Progenitor cell of endocrine pancreas (in vitro differentiated cells): ENCODE measurements around the gene WDR19. TPM values are rescaled to one million over a fixed set of nuclear protein-coding genes. Genes with fewer than 3 reads are reported as not detected.
A peak's percentile ranks its signal among the peaks of the same experiment; 100 is the strongest.

Experiments used
- DNase-seq: peaks from one replicate; pipeline ENCODE4 v3.0.0; 2021; ENCODE audit warnings: low spot score; ENCODE audit not compliant: unreplicated experiment
- H3K27ac Mint-ChIP-seq: 2 replicates; pipeline ENCODE4 v1.8.0; 2021; ENCODE audit warnings: mild to moderate bottlenecking, moderate library complexity, mixed read lengths
- H3K27me3 Mint-ChIP-seq: 2 replicates; pipeline ENCODE4 v1.8.0; 2021; ENCODE audit warnings: mixed read lengths
- H3K36me3 Mint-ChIP-seq: 2 replicates; pipeline ENCODE4 v1.8.0; 2022; ENCODE audit warnings: mixed read lengths; ENCODE audit not compliant: insufficient read depth
- H3K4me1 Mint-ChIP-seq: 2 replicates; pipeline ENCODE4 v1.8.0; 2021; ENCODE audit warnings: low read depth, mixed read lengths
- H3K4me3 Mint-ChIP-seq: 2 replicates; pipeline ENCODE4 v1.8.0; 2021; ENCODE audit warnings: low read depth, mild to moderate bottlenecking, moderate library complexity, mixed read lengths
- H3K9me3 Mint-ChIP-seq: 2 replicates; pipeline ENCODE4 v1.8.0; 2021; ENCODE audit warnings: low read depth, mixed read lengths
- CTCF ChIP-seq: fragments of 200-600 bp; sonication (generic); IDR thresholded peaks from one replicate; pipeline ENCODE4 v1.5.0; 2021; ENCODE audit warnings: antibody characterized with exemption, mild to moderate bottlenecking; ENCODE audit not compliant: unreplicated experiment
- total RNA-seq: library from RNA; stranded (reverse); gene quantifications from 2 replicates; pipeline ENCODE4 v1.2.1, GENCODE V29; 2021

The WDR19 gene
- total RNA-seq, 1 donor from 2014 or later: 81.3 TPM

GRCh38 chr4:39319676-39320075, 137.3 kb downstream of the WDR19 start:
- Mint-ChIP-seq H3K9me3 (no peaks in the 10 kb centered on the region), H3K36me3 (peaks cover 9% of the 10 kb centered on the region), H3K27me3 (no peaks in the 10 kb centered on the region), H3K4me3 (no peak overlapping the region), H3K27ac (no peak overlapping the region), H3K4me1 (peaks cover 2% of the 10 kb centered on the region)
- no peak for TF ChIP-seq CTCF
- DNase-seq: no peak

GRCh38 chr4:39320381-39321115, 138.2 kb downstream of the WDR19 start:
- peaks cover 10% of the 10 kb centered on the region for H3K36me3 Mint-ChIP-seq
- no peaks in the 10 kb centered on the region for H3K9me3 Mint-ChIP-seq
- no peaks in the 10 kb centered on the region for H3K27me3 Mint-ChIP-seq
- no peak for DNase-seq
- TF ChIP-seq CTCF: no peak
- H3K4me1 Mint-ChIP-seq: peaks cover 6% of the 10 kb centered on the region
- H3K27ac Mint-ChIP-seq: no peak overlapping the region
- no peak overlapping the region for H3K4me3 Mint-ChIP-seq

- DNase-seq: no peak
- no peaks in the 10 kb centered on the region for H3K27me3 Mint-ChIP-seq
- no peak for TF ChIP-seq CTCF
- H3K27ac Mint-ChIP-seq: no peak overlapping the region
- H3K9me3 Mint-ChIP-seq: no peaks in the 10 kb centered on the region
- no peak overlapping the region for H3K4me3 Mint-ChIP-seq
- peaks cover 11% of the 10 kb centered on the region for H3K4me1 Mint-ChIP-seq
- peaks cover 23% of the 10 kb centered on the region for H3K36me3 Mint-ChIP-seq
Observed at GRCh38 chr4:39323821-39324220, 141.5 kb downstream of the WDR19 start.

GRCh38 chr4:39324446-39324845, 142.1 kb downstream of the WDR19 start:
- H3K9me3 Mint-ChIP-seq: no peaks in the 10 kb centered on the region
- H3K4me1 Mint-ChIP-seq: peaks cover 11% of the 10 kb centered on the region
- no peak overlapping the region for H3K27ac Mint-ChIP-seq
- peaks cover 23% of the 10 kb centered on the region for H3K36me3 Mint-ChIP-seq
- H3K4me3 Mint-ChIP-seq: no peak overlapping the region
- no peak for TF ChIP-seq CTCF
- no peaks in the 10 kb centered on the region for H3K27me3 Mint-ChIP-seq
- DNase-seq: no peak

- H3K4me1 Mint-ChIP-seq: peaks cover 11% of the 10 kb centered on the region
Observed at GRCh38 chr4:39324897-39325613, 142.7 kb downstream of the WDR19 start.

More at GRCh38 chr4:39324897-39325613, 142.7 kb downstream of the WDR19 start:
- no peak for DNase-seq
- Mint-ChIP-seq H3K4me3 (no peak overlapping the region), H3K36me3 (peaks cover 20% of the 10 kb centered on the region), H3K27ac (peak overlapping the region; percentile 4), H3K27me3 (no peaks in the 10 kb centered on the region), H3K9me3 (no peaks in the 10 kb centered on the region)
- no peak for TF ChIP-seq CTCF
